BJ (cell line): ENCODE data around the gene IDH1. TPM values are rescaled to one million over a fixed set of nuclear protein-coding genes. Genes with fewer than 3 reads are reported as not detected.

Source experiments
- CTCF ChIA-PET: fragments of 350-600 bp; formaldehyde crosslinking; extraction: SDS; loops from one replicate; lab custom pipeline; 2021; ENCODE audit warnings: antibody characterized with exemption, inconsistent platforms; lab: Yijun Ruan, JAX
- POLR2A ChIA-PET: fragments of 300-600 bp; sonication (Branson Sonifier 250); formaldehyde crosslinking; extraction: SDS; loops from one replicate; lab custom pipeline; 2021; ENCODE audit warnings: antibody characterized with exemption; lab: Charles Lee
- DNase-seq: peaks from one replicate; pipeline ENCODE4 v3.0.0-alpha.2; 2011; ENCODE audit warnings: low read depth
- H3K27me3 ChIP-seq: 2 replicates; pipeline ENCODE4 v1.6.0; 2011; ENCODE audit warnings: low read length; ENCODE audit not compliant: control insufficient read depth, insufficient read depth
- H3K36me3 ChIP-seq: 2 replicates; pipeline ENCODE4 v1.5.1; 2011; ENCODE audit warnings: low read length; ENCODE audit not compliant: control insufficient read depth, insufficient read depth
- H3K4me3 ChIP-seq: 2 replicates; pipeline ENCODE4 v1.5.1; 2011; ENCODE audit warnings: low read depth, mild to moderate bottlenecking, control low read depth, low read length
- polyA plus RNA-seq: library from polyadenylated mRNA; depleted of rRNA; stranded (reverse); fragments of >200 nt; gene quantifications from 2 replicates; pipeline ENCODE4 v1.2.3, GENCODE V29; 2011
- TF ChIP-seq, protein P1 (sequence below): IDR thresholded peaks from 2 replicates; pipeline ENCODE4 v1.5.1; 2011; ENCODE audit warnings: low read depth, mild to moderate bottlenecking, control low read depth, inconsistent platforms, low read length, moderate library complexity; ENCODE audit not compliant: insufficient read depth

The IDH1 gene
- polyA plus RNA-seq, 1 experiment = 41.9 TPM

DNA sequence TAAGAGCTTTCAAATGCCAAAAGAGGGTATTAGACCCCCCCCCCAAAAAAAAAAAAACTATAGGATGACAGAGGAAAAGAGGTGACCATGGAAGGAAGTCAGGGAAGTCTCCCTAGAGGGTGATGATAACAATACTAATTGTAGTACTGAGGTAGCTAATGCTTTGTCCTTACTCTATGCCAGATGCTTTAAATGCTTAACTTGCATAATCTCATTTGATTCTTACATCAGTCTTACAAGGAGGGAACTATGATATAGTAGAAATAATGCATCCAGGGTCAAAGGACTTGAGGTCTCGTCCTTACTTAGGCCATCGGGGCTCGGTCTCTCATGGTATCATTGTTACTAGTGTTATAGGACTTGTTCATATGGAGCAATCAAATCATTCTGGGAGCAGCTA is 9.1 kb downstream of the IDH1 start:
- ChIA-PET POLR2A (no interaction called here), CTCF (no interaction called here)
- DNase-seq = no peak
- H3K36me3 ChIP-seq = peaks cover 4% of the 10 kb centered on the region
- no peak overlapping the region for H3K4me3 ChIP-seq
- TF ChIP-seq, protein P1, sequence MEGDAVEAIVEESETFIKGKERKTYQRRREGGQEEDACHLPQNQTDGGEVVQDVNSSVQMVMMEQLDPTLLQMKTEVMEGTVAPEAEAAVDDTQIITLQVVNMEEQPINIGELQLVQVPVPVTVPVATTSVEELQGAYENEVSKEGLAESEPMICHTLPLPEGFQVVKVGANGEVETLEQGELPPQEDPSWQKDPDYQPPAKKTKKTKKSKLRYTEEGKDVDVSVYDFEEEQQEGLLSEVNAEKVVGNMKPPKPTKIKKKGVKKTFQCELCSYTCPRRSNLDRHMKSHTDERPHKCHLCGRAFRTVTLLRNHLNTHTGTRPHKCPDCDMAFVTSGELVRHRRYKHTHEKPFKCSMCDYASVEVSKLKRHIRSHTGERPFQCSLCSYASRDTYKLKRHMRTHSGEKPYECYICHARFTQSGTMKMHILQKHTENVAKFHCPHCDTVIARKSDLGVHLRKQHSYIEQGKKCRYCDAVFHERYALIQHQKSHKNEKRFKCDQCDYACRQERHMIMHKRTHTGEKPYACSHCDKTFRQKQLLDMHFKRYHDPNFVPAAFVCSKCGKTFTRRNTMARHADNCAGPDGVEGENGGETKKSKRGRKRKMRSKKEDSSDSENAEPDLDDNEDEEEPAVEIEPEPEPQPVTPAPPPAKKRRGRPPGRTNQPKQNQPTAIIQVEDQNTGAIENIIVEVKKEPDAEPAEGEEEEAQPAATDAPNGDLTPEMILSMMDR = no peak
- H3K27me3 ChIP-seq = no peaks in the 10 kb centered on the region

DNA sequence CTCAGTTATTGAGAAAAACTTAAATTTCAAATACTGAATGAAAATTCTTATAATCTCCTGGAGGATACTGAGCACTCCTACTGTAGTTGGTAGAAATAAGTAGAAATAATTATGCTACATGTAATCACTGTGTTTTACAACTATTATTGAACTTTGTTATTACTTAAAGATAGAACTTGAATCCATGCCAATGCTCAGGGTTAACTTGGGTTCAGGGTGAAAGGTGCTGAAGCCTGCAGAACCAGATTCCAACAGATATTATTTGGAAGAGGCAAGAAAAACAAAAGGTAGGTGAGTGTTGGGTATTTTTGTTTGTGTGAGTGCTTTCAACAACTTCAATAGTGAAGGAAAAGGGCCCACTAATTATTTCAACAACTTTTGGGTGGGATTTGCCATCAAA is 10.4 kb downstream of the IDH1 start:
- POLR2A ChIA-PET = no interaction called here
- H3K27me3 ChIP-seq = no peaks in the 10 kb centered on the region
- peaks cover 9% of the 10 kb centered on the region for H3K36me3 ChIP-seq
- TF ChIP-seq, protein P1 = no peak
- CTCF ChIA-PET = no interaction called here
- DNase-seq = no peak
- H3K4me3 ChIP-seq = no peak overlapping the region

DNA sequence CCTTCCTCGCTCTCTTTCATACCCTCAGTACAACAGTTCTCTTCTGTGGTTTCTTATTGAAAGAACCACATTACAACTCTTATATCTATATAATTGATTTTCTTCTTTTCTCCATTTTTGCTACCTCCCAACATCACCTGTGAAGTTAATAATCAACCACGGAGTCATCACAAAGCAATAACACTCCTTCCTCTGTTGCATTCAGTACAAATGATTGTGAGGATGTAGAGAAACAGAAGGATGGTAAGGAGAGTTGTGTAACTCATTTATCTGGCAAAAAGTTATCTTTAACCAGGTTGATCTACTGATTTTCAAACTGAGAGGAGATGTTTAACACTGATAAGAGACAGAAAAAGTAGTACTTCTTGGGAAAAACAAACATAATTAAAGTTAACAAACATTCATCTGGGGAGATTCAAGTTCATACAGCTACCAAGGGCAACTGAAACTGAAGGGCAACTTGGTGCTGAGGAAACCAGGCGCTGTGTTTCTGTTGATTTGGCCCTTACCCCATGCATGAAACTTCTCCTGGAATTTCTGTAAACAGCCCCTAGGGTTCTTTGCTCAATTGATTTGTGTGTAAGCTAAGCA is 14.2 kb downstream of the IDH1 start:
- Histone ChIP-seq H3K27me3 (no peaks in the 10 kb centered on the region), H3K4me3 (no peak overlapping the region), H3K36me3 (peaks cover 8% of the 10 kb centered on the region)
- POLR2A ChIA-PET = no interaction called here
- CTCF ChIA-PET = interaction anchor here (1.3 to 2.5 kb wide), 3 partner anchors 9 to 65 kb away, joined by 3 to 9 read pairs (median 4); partner anchors contain the start of gene IDH1
- no peak for DNase-seq
- TF ChIP-seq, protein P1 = no peak

DNA sequence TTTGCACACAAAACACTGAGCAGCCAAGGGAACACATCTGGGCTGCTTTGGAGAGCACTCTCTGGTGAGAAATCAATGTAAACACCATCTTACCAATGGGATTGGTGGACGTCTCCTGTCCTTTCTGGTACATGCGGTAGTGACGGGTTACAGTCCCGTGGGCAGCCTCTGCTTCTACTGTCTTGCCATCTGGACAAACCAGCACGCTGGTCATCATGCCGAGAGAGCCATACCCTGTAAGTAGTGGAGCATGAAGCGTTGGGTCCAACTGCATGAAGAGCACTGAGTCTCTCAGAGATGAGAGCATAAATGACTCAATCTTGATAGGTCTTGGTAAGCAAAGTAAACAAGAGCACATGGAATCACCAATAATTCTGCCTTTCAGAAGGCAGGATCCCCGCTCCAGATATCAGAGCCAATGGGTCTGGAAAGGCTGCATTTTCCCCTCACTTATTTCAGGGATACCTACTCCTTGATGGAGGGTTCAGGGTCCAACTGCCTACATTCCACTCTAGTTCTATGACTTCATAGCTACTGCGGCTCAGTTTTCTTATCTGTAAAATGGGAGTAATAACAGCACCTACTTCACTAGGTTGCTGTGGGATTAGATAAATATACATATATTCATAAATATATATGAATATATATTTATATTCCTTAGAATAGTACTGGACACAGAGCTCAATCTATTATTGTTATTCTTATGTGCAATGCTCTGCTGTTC is 14.9 kb downstream of the IDH1 start:
- TF ChIP-seq, protein P1 = no peak
- POLR2A ChIA-PET = no interaction called here
- H3K36me3 ChIP-seq = peaks cover 8% of the 10 kb centered on the region
- no peak overlapping the region for H3K4me3 ChIP-seq
- CTCF ChIA-PET = interaction anchor here (1.3 kb wide), 1 partner anchor 10 kb away, joined by 3 read pairs; no protein-coding TSS in a partner anchor
- H3K27me3 ChIP-seq = no peaks in the 10 kb centered on the region
- no peak for DNase-seq

DNA sequence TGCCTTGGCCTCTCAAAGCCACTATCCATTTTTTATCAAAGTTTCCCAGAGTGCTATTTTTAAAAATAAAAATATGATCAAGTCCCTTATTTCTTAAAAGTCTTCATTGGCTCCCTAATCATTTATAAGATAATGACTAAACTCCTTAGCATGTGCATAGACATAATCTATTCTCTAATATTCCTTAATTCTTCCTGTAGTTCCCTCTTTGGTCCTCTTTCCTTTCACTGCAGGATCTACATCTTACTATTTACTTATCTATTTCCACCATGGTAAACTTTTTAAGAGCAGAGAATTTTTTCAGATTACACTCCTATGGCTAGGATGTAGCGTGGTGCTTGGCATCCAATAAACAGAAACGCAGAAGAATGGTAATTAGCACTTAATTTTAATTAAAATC is 19.0 kb downstream of the IDH1 start:
- TF ChIP-seq, protein P1 = no peak
- Histone ChIP-seq H3K4me3 (no peak overlapping the region), H3K36me3 (peaks cover 5% of the 10 kb centered on the region), H3K27me3 (no peaks in the 10 kb centered on the region)
- CTCF ChIA-PET = no interaction called here
- POLR2A ChIA-PET = no interaction called here
- no peak for DNase-seq
